Loucy (cell line): ENCODE data around the gene TNS4.

Source experiments
- H2AFZ ChIP-seq: fragments of 200-600 bp; sonication (generic); 2 replicates; pipeline ENCODE4 v1.6.0; 2016; ENCODE audit warnings: antibody characterized with exemption, mild to moderate bottlenecking, low read length, moderate library complexity
- H3F3A ChIP-seq: fragments of 200-600 bp; 2 replicates; pipeline ENCODE4 v1.6.0; 2016; ENCODE audit warnings: antibody characterized with exemption, low read depth, mild to moderate bottlenecking
- H3K27me3 ChIP-seq: fragments of 200-600 bp; sonication (generic); 2 replicates; pipeline ENCODE4 v1.6.1; 2014; ENCODE audit warnings: low read length, mild to moderate bottlenecking; ENCODE audit not compliant: insufficient read depth, poor library complexity, severe bottlenecking
- H3K36me3 ChIP-seq: fragments of 200-600 bp; sonication (generic); 2 replicates; pipeline ENCODE4 v1.6.1; 2016; ENCODE audit warnings: low read length; ENCODE audit not compliant: insufficient read depth
- H3K4me1 ChIP-seq: fragments of 200-600 bp; sonication (generic); 2 replicates; pipeline ENCODE4 v1.5.1; 2014; ENCODE audit warnings: low read length, mild to moderate bottlenecking; ENCODE audit not compliant: insufficient read depth, poor library complexity, severe bottlenecking
- H3K4me2 ChIP-seq: fragments of 200-600 bp; sonication (generic); 2 replicates; pipeline ENCODE4 v1.6.0; 2014; ENCODE audit warnings: antibody characterized with exemption, low read length, low read depth, mild to moderate bottlenecking; ENCODE audit not compliant: poor library complexity, severe bottlenecking
- H3K4me3 ChIP-seq: fragments of 200-600 bp; sonication (generic); 2 replicates; pipeline ENCODE4 v1.5.1; 2014; ENCODE audit warnings: low read length, mild to moderate bottlenecking, mixed read lengths; ENCODE audit not compliant: poor library complexity, severe bottlenecking
- H3K79me2 ChIP-seq: fragments of 200-600 bp; sonication (generic); 2 replicates; pipeline ENCODE4 v1.6.1; 2014; ENCODE audit warnings: low read length; ENCODE audit not compliant: insufficient read depth
- H3K9ac ChIP-seq: fragments of 200-600 bp; sonication (generic); 2 replicates; pipeline ENCODE4 v1.6.0; 2014; ENCODE audit warnings: mild to moderate bottlenecking, low read depth, low read length, moderate library complexity; ENCODE audit not compliant: poor library complexity, severe bottlenecking
- H3K9me2 ChIP-seq: fragments of 200-600 bp; sonication (generic); replicated peaks from 2 replicates; pipeline ENCODE4 v1.6.1; 2016; ENCODE audit warnings: low read depth, low read length, mixed read lengths
- H3K9me3 ChIP-seq: fragments of 200-600 bp; sonication (generic); 2 replicates; pipeline ENCODE4 v1.6.1; 2014; ENCODE audit warnings: mild to moderate bottlenecking, antibody characterized with exemption, low read length, low read depth; ENCODE audit not compliant: insufficient read depth
- H4K20me1 ChIP-seq: fragments of 200-600 bp; sonication (generic); 2 replicates; pipeline ENCODE4 v1.6.0; 2014; ENCODE audit warnings: antibody characterized with exemption, low read length, mild to moderate bottlenecking; ENCODE audit not compliant: insufficient read depth, poor library complexity, severe bottlenecking
- EZH2phosphoT487 ChIP-seq: fragments of 200-600 bp; IDR thresholded peaks from 2 replicates; pipeline ENCODE4 v1.6.1; 2018; ENCODE audit warnings: antibody characterized with exemption, mild to moderate bottlenecking, moderate library complexity, borderline replicate concordance
- TF ChIP-seq, protein P1 (sequence below): fragments of 200-600 bp; sonication (generic); conservative IDR thresholded peaks from 2 replicates; pipeline ENCODE4 v1.5.1; 2014; ENCODE audit warnings: mild to moderate bottlenecking, antibody characterized with exemption, low read length

TNS4 gene

DNA sequence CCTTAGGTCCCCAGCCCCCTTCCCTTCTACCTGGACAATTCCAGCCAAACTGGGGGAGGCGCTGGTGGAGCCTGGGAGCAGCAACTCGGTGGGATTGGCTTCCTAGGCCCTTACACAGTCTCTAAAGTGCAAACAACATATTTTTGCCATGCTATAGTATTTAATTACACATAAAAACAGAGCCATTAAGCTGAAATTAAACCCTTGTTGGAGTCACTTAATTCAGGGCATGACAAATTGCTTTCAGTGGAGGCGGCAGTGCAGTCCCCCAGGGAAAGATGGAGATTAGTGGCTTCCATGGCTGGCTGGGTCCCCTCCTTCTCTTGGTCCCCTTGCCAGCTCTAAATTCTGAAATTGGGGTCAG is 40.8 kb downstream of the TNS4 start:
- Histone ChIP-seq H3K4me1 (no peaks in the 10 kb centered on the region), H3K9me3 (no peaks in the 10 kb centered on the region), H3K4me3 (no peak overlapping the region), H3K4me2 (no peak overlapping the region), H3K27me3 (no peaks in the 10 kb centered on the region), H3F3A (no peaks in the 10 kb centered on the region), H3K9ac (no peak overlapping the region), H4K20me1 (no peaks in the 10 kb centered on the region), H3K79me2 (no peaks in the 10 kb centered on the region), H3K9me2 (no peaks in the 10 kb centered on the region), H2AFZ (no peak overlapping the region), H3K36me3 (no peaks in the 10 kb centered on the region)
- TF ChIP-seq, protein P1, sequence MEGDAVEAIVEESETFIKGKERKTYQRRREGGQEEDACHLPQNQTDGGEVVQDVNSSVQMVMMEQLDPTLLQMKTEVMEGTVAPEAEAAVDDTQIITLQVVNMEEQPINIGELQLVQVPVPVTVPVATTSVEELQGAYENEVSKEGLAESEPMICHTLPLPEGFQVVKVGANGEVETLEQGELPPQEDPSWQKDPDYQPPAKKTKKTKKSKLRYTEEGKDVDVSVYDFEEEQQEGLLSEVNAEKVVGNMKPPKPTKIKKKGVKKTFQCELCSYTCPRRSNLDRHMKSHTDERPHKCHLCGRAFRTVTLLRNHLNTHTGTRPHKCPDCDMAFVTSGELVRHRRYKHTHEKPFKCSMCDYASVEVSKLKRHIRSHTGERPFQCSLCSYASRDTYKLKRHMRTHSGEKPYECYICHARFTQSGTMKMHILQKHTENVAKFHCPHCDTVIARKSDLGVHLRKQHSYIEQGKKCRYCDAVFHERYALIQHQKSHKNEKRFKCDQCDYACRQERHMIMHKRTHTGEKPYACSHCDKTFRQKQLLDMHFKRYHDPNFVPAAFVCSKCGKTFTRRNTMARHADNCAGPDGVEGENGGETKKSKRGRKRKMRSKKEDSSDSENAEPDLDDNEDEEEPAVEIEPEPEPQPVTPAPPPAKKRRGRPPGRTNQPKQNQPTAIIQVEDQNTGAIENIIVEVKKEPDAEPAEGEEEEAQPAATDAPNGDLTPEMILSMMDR, result no peak
- no peak for TF ChIP-seq EZH2phosphoT487

DNA sequence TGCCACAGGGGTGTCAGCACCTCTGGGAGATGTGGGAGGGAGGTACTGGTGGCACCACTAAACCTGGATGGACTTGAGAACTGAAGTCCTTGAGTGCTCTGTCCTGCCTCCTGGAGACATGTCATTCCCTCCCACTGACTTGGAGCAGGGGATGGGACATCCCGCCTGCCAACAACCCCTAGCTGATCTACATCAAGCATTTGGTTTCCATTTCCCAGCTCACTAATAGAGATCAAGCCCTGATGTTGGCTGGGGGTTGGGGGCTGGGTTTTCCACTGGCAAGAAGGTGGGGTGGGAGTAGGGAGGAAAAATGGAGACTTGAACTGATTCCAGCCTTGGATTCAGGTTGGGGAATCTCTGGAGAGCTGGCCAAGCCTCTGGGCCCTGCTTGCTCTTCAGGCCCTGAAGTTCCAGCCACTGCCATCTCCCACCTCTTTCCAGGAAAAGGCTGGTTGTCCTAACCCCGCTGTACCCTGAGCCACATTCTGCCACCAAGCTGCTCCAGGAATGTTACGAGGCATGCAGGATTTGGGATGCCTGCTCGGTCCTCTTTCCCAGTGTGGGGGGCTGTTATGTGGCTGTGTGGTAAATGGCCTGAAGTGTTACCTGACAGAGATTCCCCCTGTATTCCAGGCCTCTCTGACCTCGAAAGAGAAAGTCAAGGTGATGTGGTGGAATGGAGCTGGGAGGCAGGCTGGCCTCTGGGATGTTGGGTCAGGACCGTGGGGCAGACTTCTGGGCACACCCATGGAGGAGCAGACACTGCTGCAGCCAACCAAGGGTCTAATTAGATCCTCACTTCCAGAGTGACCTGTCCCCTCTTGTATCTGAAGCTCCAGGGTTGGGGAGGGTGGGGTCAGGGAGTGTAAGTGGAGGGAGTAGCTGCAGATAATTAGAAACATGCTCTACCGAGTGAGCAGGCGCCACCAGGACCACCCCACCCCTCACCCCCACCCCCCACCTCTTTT is 41.5 kb downstream of the TNS4 start:
- TF ChIP-seq, protein P1, result no peak
- TF ChIP-seq EZH2phosphoT487, result no peak
- no peak overlapping the region for H3K4me3 ChIP-seq
- H2AFZ ChIP-seq, result no peak overlapping the region
- no peaks in the 10 kb centered on the region for H3K9me2 ChIP-seq
- no peak overlapping the region for H3K4me2 ChIP-seq
- no peaks in the 10 kb centered on the region for H3K36me3 ChIP-seq
- no peaks in the 10 kb centered on the region for H4K20me1 ChIP-seq
- H3K4me1 ChIP-seq, result no peaks in the 10 kb centered on the region
- no peaks in the 10 kb centered on the region for H3K9me3 ChIP-seq
- H3K79me2 ChIP-seq, result no peaks in the 10 kb centered on the region
- H3F3A ChIP-seq, result no peaks in the 10 kb centered on the region
- no peak overlapping the region for H3K9ac ChIP-seq
- no peaks in the 10 kb centered on the region for H3K27me3 ChIP-seq

DNA sequence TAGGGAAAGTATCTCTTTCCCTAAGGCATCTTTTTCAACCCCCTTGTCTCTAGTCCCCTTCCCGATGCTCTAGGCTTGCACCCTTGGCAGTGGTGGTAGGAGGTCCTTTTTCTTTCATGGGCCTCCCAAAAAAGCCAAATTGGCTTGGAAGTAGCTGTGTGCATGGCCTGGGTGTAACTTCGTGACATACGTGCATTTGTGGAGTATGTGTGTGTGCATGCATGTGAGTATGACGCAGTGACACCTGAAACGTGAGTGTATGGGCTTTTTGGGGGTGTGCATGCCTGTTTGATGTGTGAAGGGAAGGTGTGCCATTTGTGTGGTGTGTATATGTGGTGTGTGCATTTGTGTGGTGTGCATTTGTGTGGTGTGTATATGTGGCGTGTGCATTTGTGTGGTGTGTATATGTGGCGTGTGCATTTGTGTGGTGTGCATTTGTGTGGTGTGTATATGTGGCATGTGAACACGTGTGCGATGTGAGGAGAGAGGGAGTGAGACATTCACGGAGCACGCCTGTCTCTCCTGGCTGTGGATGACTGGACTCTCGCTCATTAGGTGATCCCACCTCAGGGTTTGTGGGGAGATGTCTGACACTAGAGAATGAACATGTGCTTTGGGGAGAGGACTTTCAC is 42.5 kb downstream of the TNS4 start:
- Histone ChIP-seq H3K9me3 (no peaks in the 10 kb centered on the region), H3F3A (no peaks in the 10 kb centered on the region), H3K79me2 (no peaks in the 10 kb centered on the region), H3K4me2 (no peak overlapping the region), H3K4me3 (no peak overlapping the region), H2AFZ (no peak overlapping the region), H3K4me1 (no peaks in the 10 kb centered on the region), H3K27me3 (no peaks in the 10 kb centered on the region), H4K20me1 (no peaks in the 10 kb centered on the region), H3K9ac (no peak overlapping the region), H3K9me2 (no peaks in the 10 kb centered on the region), H3K36me3 (no peaks in the 10 kb centered on the region)
- no peak for TF ChIP-seq EZH2phosphoT487
- TF ChIP-seq, protein P1, result no peak
